ENCODE results near the gene MEGF11. TPM values are rescaled to one million over a fixed set of nuclear protein-coding genes. Genes with fewer than 3 reads are reported as not detected.

Gene MEGF11
- polyA plus RNA-seq, 3 donors, result not detected

DNA sequence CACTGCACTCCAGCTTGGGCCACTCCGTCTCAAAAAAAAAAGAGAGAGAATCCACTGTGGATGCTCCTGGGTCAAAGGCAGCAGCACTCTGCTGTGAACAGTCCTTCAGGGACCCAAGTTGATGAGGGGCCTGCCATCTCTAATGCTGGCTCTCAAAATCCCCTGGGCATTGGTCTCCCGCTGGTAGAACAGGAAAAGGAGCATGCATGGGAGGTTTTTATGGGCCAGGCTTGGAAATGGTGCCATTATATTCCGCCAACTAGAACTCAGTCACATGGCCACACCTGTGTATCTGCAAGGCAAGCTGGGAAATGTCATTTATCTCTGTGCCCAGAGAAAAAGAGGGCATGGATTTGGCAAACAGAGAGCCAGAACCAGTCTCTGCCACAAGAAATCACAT is 36.5 kb upstream of the MEGF11 start:
- 100% methylated on average over 3 of the region's 3 CpGs for WGBS (ENCODE audit: insufficient coverage)
- Histone ChIP-seq H3K79me2 (ENCODE audit: insufficient read depth, low read length) (peaks cover 9% of the 10 kb centered on the region), H2AFZ (ENCODE audit: insufficient read depth, low read depth, low read length, poor library complexity, severe bottlenecking) (no peak overlapping the region), H3K27ac (ENCODE audit: low read depth in 1 of 2, low read length in 2 of 2) (no peak overlapping the region), H3K36me3 (replicated peaks in 1 of 2; ENCODE audit: control insufficient read depth in 1 of 2, insufficient read depth in 2 of 2, low read length in 2 of 2) (no peaks in the 10 kb centered on the region), H3K4me3 (replicated peaks in 1 of 3; ENCODE audit: low read depth in 2 of 3, low read length in 3 of 3) (no peak overlapping the region), H4K20me1 (ENCODE audit: insufficient read depth, low read length) (no peaks in the 10 kb centered on the region), H3K27me3 (ENCODE audit: control insufficient read depth in 2 of 2, insufficient read depth in 2 of 2, low read length in 2 of 2) (no peaks in the 10 kb centered on the region), H3K9me3 (replicated peaks in 1 of 2; ENCODE audit: control insufficient read depth in 1 of 2, insufficient read depth in 1 of 2, low read length in 2 of 2) (no peaks in the 10 kb centered on the region), H3K4me2 (replicated peaks; ENCODE audit: extremely low read depth, low read length, poor library complexity, severe bottlenecking) (no peak overlapping the region), H3K9ac (ENCODE audit: insufficient read depth, low read length, poor library complexity, severe bottlenecking) (no peak overlapping the region), H3K4me1 (ENCODE audit: control insufficient read depth in 1 of 2, insufficient read depth in 2 of 2, low read length in 2 of 2) (peaks cover 18 to 22% of the 10 kb centered on the region in 2 donors)
- H3K4me3 Mint-ChIP-seq, result no peak overlapping the region
- no peak for DNase-seq
- intact Hi-C loops (cut with micrococcal nuclease), result no loop called here
- H3K36me3 Mint-ChIP-seq, result no peaks in the 10 kb centered on the region
- TF ChIP-seq CTCF (IDR thresholded peaks at IDR 0.05), result no peak
- H3K27me3 Mint-ChIP-seq (ENCODE audit: low read depth in 3 of 3), result peaks cover 0 to 3% (median 2%) of the 10 kb centered on the region in 3 donors
- H3K4me1 Mint-ChIP-seq, result peaks cover 23% of the 10 kb centered on the region
- no peak overlapping the region for H3K27ac Mint-ChIP-seq
- no peaks in the 10 kb centered on the region for H3K9me3 Mint-ChIP-seq

GRCh38 chr15:66288551-66289185 is 35.1 kb upstream of the MEGF11 start:
- H3K9me3 Mint-ChIP-seq, result no peaks in the 10 kb centered on the region
- H3K4me1 Mint-ChIP-seq, result peaks cover 13% of the 10 kb centered on the region

More at GRCh38 chr15:66288551-66289185, 35.1 kb upstream of the MEGF11 start:
- Histone ChIP-seq H4K20me1 (ENCODE audit: insufficient read depth, low read length) (no peaks in the 10 kb centered on the region), H3K9ac (ENCODE audit: insufficient read depth, low read length, poor library complexity, severe bottlenecking) (peak overlapping the region; percentile 15), H3K27ac (ENCODE audit: low read depth in 1 of 2, low read length in 2 of 2) (no peak overlapping the region), H3K36me3 (replicated peaks in 1 of 2; ENCODE audit: control insufficient read depth in 1 of 2, insufficient read depth in 2 of 2, low read length in 2 of 2) (no peaks in the 10 kb centered on the region), H3K27me3 (ENCODE audit: control insufficient read depth in 2 of 2, insufficient read depth in 2 of 2, low read length in 2 of 2) (no peaks in the 10 kb centered on the region), H2AFZ (ENCODE audit: insufficient read depth, low read depth, low read length, poor library complexity, severe bottlenecking) (no peak overlapping the region), H3K4me3 (replicated peaks in 1 of 3; ENCODE audit: low read depth in 2 of 3, low read length in 3 of 3) (no peak overlapping the region), H3K9me3 (replicated peaks in 1 of 2; ENCODE audit: control insufficient read depth in 1 of 2, insufficient read depth in 1 of 2, low read length in 2 of 2) (no peaks in the 10 kb centered on the region), H3K79me2 (ENCODE audit: insufficient read depth, low read length) (no peaks in the 10 kb centered on the region), H3K4me1 (ENCODE audit: control insufficient read depth in 1 of 2, insufficient read depth in 2 of 2, low read length in 2 of 2) (peaks cover 8 to 11% of the 10 kb centered on the region in 2 donors), H3K4me2 (replicated peaks; ENCODE audit: extremely low read depth, low read length, poor library complexity, severe bottlenecking) (no peak overlapping the region)
- no peak for TF ChIP-seq CTCF (IDR thresholded peaks at IDR 0.05)
- intact Hi-C loops (cut with micrococcal nuclease), result no loop called here
- no peak overlapping the region for H3K27ac Mint-ChIP-seq
- 96% methylated on average over 5 of the region's 6 CpGs for WGBS (ENCODE audit: insufficient coverage)
- H3K4me3 Mint-ChIP-seq, result no peak overlapping the region
- H3K27me3 Mint-ChIP-seq (ENCODE audit: low read depth in 3 of 3), result peaks cover 0 to 3% (median 2%) of the 10 kb centered on the region in 3 donors
- H3K36me3 Mint-ChIP-seq, result no peaks in the 10 kb centered on the region
- no peak for DNase-seq
